HG02763 (cell line): ENCODE results near the gene YPEL3.
"Not testable (repeated sequence)": the region's sequence is repeated elsewhere in the genome, so short reads cannot be mapped to it uniquely, and the experiment has no call there.

Source experiments
- ATAC-seq: cut with Tn5 transposase; IDR thresholded peaks from one replicate; pipeline ENCODE4 v1.9.1; 2021; ENCODE audit warnings: mild to moderate bottlenecking, moderate library complexity; ENCODE audit not compliant: unreplicated experiment

The YPEL3 gene

GRCh38 chr16:30096105-30096861, at the start of gene YPEL3:
TSS of gene YPEL3 (minus strand) at chr16:30096213. CDS start at chr16:30095482, 731 bp downstream.
- peak; percentile 52 for ATAC-seq

- no peak for ATAC-seq
Measured at GRCh38 chr16:30145657-30146056, 49.6 kb upstream of the YPEL3 start.

- ATAC-seq: no peak
Measured at GRCh38 chr16:30144917-30145316, 48.9 kb upstream of the YPEL3 start.

GRCh38 chr16:30144017-30144416, 48.0 kb upstream of the YPEL3 start:
- ATAC-seq: no peak

- no peak for ATAC-seq
Measured at GRCh38 chr16:30143347-30143702, 47.3 kb upstream of the YPEL3 start.

- ATAC-seq: no peak
Measured at GRCh38 chr16:30142672-30143346, 46.8 kb upstream of the YPEL3 start.

- no peak for ATAC-seq
Measured at GRCh38 chr16:30141750-30142149, 45.7 kb upstream of the YPEL3 start.

GRCh38 chr16:30139583-30140481, 43.8 kb upstream of the YPEL3 start:
- ATAC-seq: no peak

- ATAC-seq: no peak
Measured at GRCh38 chr16:30137897-30138296, 41.9 kb upstream of the YPEL3 start.

GRCh38 chr16:30136971-30137605, 41.1 kb upstream of the YPEL3 start:
- no peak for ATAC-seq

- ATAC-seq: no peak
Measured at GRCh38 chr16:30132591-30132990, 36.6 kb upstream of the YPEL3 start.

- no peak for ATAC-seq
Measured at GRCh38 chr16:30131869-30132475, 36.0 kb upstream of the YPEL3 start.

- no peak for ATAC-seq
Measured at GRCh38 chr16:30127993-30128392, 32.0 kb upstream of the YPEL3 start.

GRCh38 chr16:30125690-30126089, 29.7 kb upstream of the YPEL3 start:
- ATAC-seq: not testable (repeated sequence)

- ATAC-seq: no peak
Measured at GRCh38 chr16:30124985-30125379, 29.0 kb upstream of the YPEL3 start.

GRCh38 chr16:30122604-30123160, 26.7 kb upstream of the YPEL3 start:
- no peak for ATAC-seq

- ATAC-seq: no peak
Measured at GRCh38 chr16:30121741-30122571, 25.9 kb upstream of the YPEL3 start.

GRCh38 chr16:30120340-30121105, 24.5 kb upstream of the YPEL3 start:
- ATAC-seq: no peak

- no peak for ATAC-seq
Measured at GRCh38 chr16:30119428-30119827, 23.4 kb upstream of the YPEL3 start.
